Keratinocyte (primary cell): ENCODE results near the gene BNC2. TPM values are rescaled to one million over a fixed set of nuclear protein-coding genes. Genes with fewer than 3 reads are reported as not detected.

ENCODE experiments used
- DNase-seq: peaks from one replicate; pipeline ENCODE4 v3.0.0-alpha.2; 2011; ENCODE audit warnings: low read depth, missing footprints, low spot score
- FAIRE-seq: peaks from 2 replicates; lab custom pipeline; 2011; peaks lifted over from hg19 to GRCh38; lab: Jason Lieb, UNC
- H2AFZ ChIP-seq: 2 replicates; pipeline ENCODE4 v1.6.0; 2012; ENCODE audit warnings: low read length, control low read depth, inconsistent platforms; ENCODE audit not compliant: control insufficient read depth
- H3K27ac ChIP-seq: 2 replicates; pipeline ENCODE4 v1.5.1; 2011; ENCODE audit warnings: low read length; ENCODE audit not compliant: control insufficient read depth, insufficient read depth
- H3K27me3 ChIP-seq: 3 replicates; pipeline ENCODE4 v1.6.0; 2011; ENCODE audit warnings: low read length; ENCODE audit not compliant: control insufficient read depth, insufficient read depth; ENCODE audit errors: extremely low read depth
- H3K36me3 ChIP-seq, 2 experiments: 2 replicates in 1 of 2; 3 replicates in 1 of 2; pipeline ENCODE4 v1.5.1; 2011; ENCODE audit warnings: low read length in 2 of 2, mild to moderate bottlenecking in 1 of 2; ENCODE audit not compliant: control insufficient read depth in 2 of 2, insufficient read depth in 2 of 2; ENCODE audit errors: extremely low read depth in 1 of 2
- H3K4me1 ChIP-seq: 3 replicates; pipeline ENCODE4 v1.5.1; 2011; ENCODE audit warnings: low read length; ENCODE audit not compliant: control insufficient read depth, insufficient read depth; ENCODE audit errors: extremely low read depth
- H3K4me2 ChIP-seq: 3 replicates; pipeline ENCODE4 v1.6.0; 2011; ENCODE audit warnings: low read depth, low read length; ENCODE audit not compliant: control insufficient read depth, insufficient read depth; ENCODE audit errors: extremely low read depth
- H3K4me3 ChIP-seq, 3 experiments: fragments of 200-600 bp in 1 of 3; sonication (generic) in 1 of 3; 2 replicates in 2 of 3; 3 replicates in 1 of 3; pipeline ENCODE4 v1.5.1; 2011 to 2016; ENCODE audit warnings: low read length in 3 of 3, mild to moderate bottlenecking in 3 of 3, control low read depth in 2 of 3, inconsistent platforms in 1 of 3, low read depth in 1 of 3, mixed read lengths in 1 of 3, mixed run types in 1 of 3, moderate library complexity in 1 of 3; ENCODE audit not compliant: control insufficient read depth in 2 of 3, insufficient read depth in 2 of 3; ENCODE audit errors: extremely low read depth in 1 of 3
- H3K79me2 ChIP-seq: 2 replicates; pipeline ENCODE4 v1.6.0; 2012; ENCODE audit warnings: low read length; ENCODE audit not compliant: control insufficient read depth, insufficient read depth
- H3K9ac ChIP-seq: 3 replicates; pipeline ENCODE4 v1.6.0; 2011; ENCODE audit warnings: low read length; ENCODE audit not compliant: control insufficient read depth, insufficient read depth; ENCODE audit errors: extremely low read depth
- H3K9me1 ChIP-seq: 3 replicates; pipeline ENCODE4 v1.6.0; 2011; ENCODE audit warnings: low read length; ENCODE audit not compliant: control insufficient read depth, insufficient read depth; ENCODE audit errors: extremely low read depth
- H3K9me3 ChIP-seq: 2 replicates; pipeline ENCODE4 v1.5.1; 2012; ENCODE audit warnings: low read depth, low read length; ENCODE audit not compliant: control insufficient read depth
- H4K20me1 ChIP-seq: 3 replicates; pipeline ENCODE4 v1.6.0; 2011; ENCODE audit warnings: low read length; ENCODE audit not compliant: control insufficient read depth, insufficient read depth; ENCODE audit errors: extremely low read depth
- CTCF ChIP-seq, 3 experiments: IDR thresholded peaks in 1 of 3; conservative IDR thresholded peaks in 1 of 3; optimal IDR thresholded peaks in 1 of 3; 2 replicates in 2 of 3; 3 replicates in 1 of 3; pipeline versions ENCODE3 to v1.5.1; 2011; ENCODE audit warnings: low read length in 3 of 3, mild to moderate bottlenecking in 3 of 3, moderate library complexity in 2 of 3, control low read depth in 1 of 3, inconsistent platforms in 1 of 3; ENCODE audit not compliant: insufficient read depth in 2 of 3; ENCODE audit errors: extremely low read depth in 1 of 3
- EZH2 ChIP-seq: IDR thresholded peaks from one replicate; pipeline ENCODE4 v1.6.1; 2012; ENCODE audit warnings: inconsistent platforms, mild to moderate bottlenecking, low read length, moderate library complexity
- dilution Hi-C: fragments of 300-500 bp; cut with MboI; formaldehyde crosslinking; loops from one replicate; pipeline ENCODE4 v1.7.0; 2020; ENCODE audit warnings: low sequenced_read_pairs; ENCODE audit not compliant: extremely low pct_ligation_motif_present
- polyA plus RNA-seq, 5 experiments: library from polyadenylated mRNA; depleted of rRNA in 3 of 5; stranded (reverse) in 3 of 5; stranded (forward) in 1 of 5; unstranded in 1 of 5; fragments of >200 nt; gene quantifications; 1 replicate in 1 of 5; 2 replicates in 3 of 5; 3 replicates in 1 of 5; pipeline versions ENCODE4 v1.2.1 to v1.2.3, GENCODE V29; 2011 to 2012; ENCODE audit warnings: missing spikeins in 2 of 5, low read depth in 1 of 5, low replicate concordance in 1 of 5

Gene BNC2
- polyA plus RNA-seq, 1 donor (not counting 4 experiments of a cell fraction or from before 2014, with no cell fraction given): 1.1 TPM

GRCh38 chr9:16625811-16626210, 244.7 kb downstream of the BNC2 start:
- no peak for DNase-seq
- Histone ChIP-seq H3K9me1 (no peaks in the 10 kb centered on the region), H3K27me3 (no peaks in the 10 kb centered on the region), H3K79me2 (no peaks in the 10 kb centered on the region), H3K4me3 (no peak overlapping the region), H3K36me3 (no peaks in the 10 kb centered on the region), H3K4me1 (no peaks in the 10 kb centered on the region), H2AFZ (no peak overlapping the region), H4K20me1 (no peaks in the 10 kb centered on the region), H3K4me2 (no peak overlapping the region), H3K9me3 (no peaks in the 10 kb centered on the region), H3K9ac (no peak overlapping the region), H3K27ac (no peak overlapping the region)
- TF ChIP-seq CTCF (optimal IDR thresholded peaks at IDR 0.05 in 1 of 3, IDR thresholded peaks at IDR 0.05 in 1 of 3, conservative IDR thresholded peaks at IDR 0.05 in 1 of 3; ENCODE audit: extremely low read depth in 1 of 3, insufficient read depth in 2 of 3, low read length in 3 of 3) (no peak), EZH2 (no peak)
- no peak for FAIRE-seq
- dilution Hi-C loops: loop anchor here (25.0 kb wide), 1 partner anchor 389 kb away; no protein-coding TSS in a partner anchor

DNA sequence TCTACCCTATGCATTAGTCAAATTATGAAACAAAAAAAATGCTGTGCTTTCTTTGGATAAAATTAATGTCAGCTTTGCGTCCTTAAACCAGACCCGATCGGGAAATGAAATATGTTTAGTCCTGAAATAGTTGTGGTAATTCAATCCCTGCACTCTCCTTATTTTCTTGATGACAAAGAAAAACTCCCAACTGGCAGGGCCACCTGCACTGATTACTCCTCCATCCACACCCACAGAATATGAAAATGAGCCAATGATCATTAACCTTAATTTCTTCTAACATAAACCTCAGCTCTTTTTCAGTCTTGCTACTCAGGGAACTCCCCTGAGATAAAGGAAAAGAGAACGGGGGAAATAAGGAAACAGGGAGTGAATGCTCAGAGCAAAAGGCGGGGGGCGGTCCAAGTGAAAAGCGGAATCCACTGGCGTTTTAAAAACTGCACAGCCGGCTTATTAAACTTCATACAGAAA, 245.3 kb downstream of the BNC2 start:
- no peak overlapping the region for H2AFZ ChIP-seq
- no peaks in the 10 kb centered on the region for H3K9me1 ChIP-seq
- H3K27ac ChIP-seq: no peak overlapping the region
- DNase-seq (no peak), FAIRE-seq (no peak)
- H3K36me3 ChIP-seq: no peaks in the 10 kb centered on the region
- H3K4me2 ChIP-seq: no peak overlapping the region
- H3K4me3 ChIP-seq: no peak overlapping the region
- H3K4me1 ChIP-seq: no peaks in the 10 kb centered on the region
- TF ChIP-seq CTCF (optimal IDR thresholded peaks at IDR 0.05 in 1 of 3, IDR thresholded peaks at IDR 0.05 in 1 of 3, conservative IDR thresholded peaks at IDR 0.05 in 1 of 3; ENCODE audit: extremely low read depth in 1 of 3, insufficient read depth in 2 of 3, low read length in 3 of 3) (no peak), EZH2 (no peak)
- dilution Hi-C loops: loop anchor here (25.0 kb wide), 1 partner anchor 388 kb away; no protein-coding TSS in a partner anchor
- H3K9ac ChIP-seq: no peak overlapping the region
- H3K79me2 ChIP-seq: no peaks in the 10 kb centered on the region
- H3K9me3 ChIP-seq: no peaks in the 10 kb centered on the region
- H3K27me3 ChIP-seq: no peaks in the 10 kb centered on the region
- no peaks in the 10 kb centered on the region for H4K20me1 ChIP-seq
